Measurements from ENCODE around the gene TRIM29. TPM values are rescaled to one million over a fixed set of nuclear protein-coding genes. Genes with fewer than 3 reads are reported as not detected.

The TRIM29 gene
- total and polyA plus RNA-seq, 2 of the 13 experiments (the other 11 are each of a cell fraction or from before 2014, with no cell fraction given) = 0.86 TPM

DNA sequence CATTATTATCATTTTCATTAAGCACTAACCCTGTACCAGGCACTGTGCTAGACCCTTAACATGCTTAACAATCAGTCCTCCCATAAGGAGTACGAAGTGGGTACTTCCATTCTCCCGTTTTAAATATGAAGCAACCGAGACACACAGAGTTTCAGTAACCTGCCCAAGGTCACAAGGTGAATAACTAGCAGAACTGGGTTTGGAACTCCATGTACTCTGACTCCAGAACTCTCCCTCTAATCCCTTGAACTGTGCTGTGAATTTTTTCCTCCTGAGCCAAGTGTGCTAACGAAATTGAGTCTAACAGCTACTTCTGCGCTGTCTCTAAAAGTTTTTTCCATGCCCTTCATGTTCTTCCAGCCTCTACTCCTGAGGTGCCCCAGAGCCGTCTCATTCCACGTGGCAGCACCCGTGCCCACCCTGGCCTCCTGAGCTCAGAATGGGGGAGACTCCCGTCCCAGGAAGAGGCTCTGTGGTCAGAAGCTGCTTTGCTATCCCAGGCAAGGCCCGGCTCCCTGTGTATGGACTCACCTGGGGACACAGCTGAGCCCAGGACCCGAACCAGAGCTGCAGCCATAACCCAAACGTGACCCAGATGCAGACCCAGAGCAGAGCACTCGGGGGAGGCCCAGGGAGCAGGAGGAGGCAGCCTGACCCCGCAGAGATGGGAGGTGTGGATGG is 8.6 kb upstream of the TRIM29 start:
- H3K79me2 ChIP-seq (ENCODE audit: insufficient read depth, low read length) = no peaks in the 10 kb centered on the region
- CTCF ChIA-PET (ENCODE audit: low intra/inter-chr PET ratio, low total read pairs) = no interaction called here
- DNase-seq (ENCODE audit: low spot score) = no peak
- FAIRE-seq = no peak
- peaks cover 4 to 45% of the 10 kb centered on the region in 2 experiments; a peak in 4 of 5 replicates for H3K27me3 ChIP-seq (ENCODE audit: control insufficient read depth in 1 of 2, insufficient read depth in 2 of 2, low read length in 2 of 2)
- no peak for ATAC-seq
- no TSS peak for BruUV-seq (replicated peaks)
- in situ Hi-C loops (cut with HindIII; ENCODE audit: extremely low pct_ligation_motif_present, low pct_unique_long_range_greater_than_20kb) = no loop called here
- no peak for TF ChIP-seq ZFY (CRISPR knock-in tag; IDR thresholded peaks at IDR 0.05)
- no peak for TF ChIP-seq ZNF260 (CRISPR knock-in tag; IDR thresholded peaks at IDR 0.05; ENCODE audit: borderline replicate concordance, low read depth)
- 10% methylated on average over 14 of the region's 14 CpGs for WGBS (ENCODE audit: low lambda C conversion rate)
- no peaks in the 10 kb centered on the region for H3K36me3 ChIP-seq (replicated peaks in 1 of 2; ENCODE audit: control insufficient read depth in 1 of 2, insufficient read depth in 2 of 2, low read length in 2 of 2)
- no peaks in the 10 kb centered on the region for H4K20me1 ChIP-seq (ENCODE audit: insufficient read depth, low read length)
- no peak overlapping the region for H2AFZ ChIP-seq (ENCODE audit: low read length)
- intact Hi-C loops (cut with micrococcal nuclease; ENCODE audit: unreplicated experiment) = no loop called here
- no peaks in the 10 kb centered on the region for H3K4me1 ChIP-seq (ENCODE audit: insufficient read depth, low read length)
- H3K27ac ChIP-seq (ENCODE audit: extremely low read length, insufficient read depth, low read length) = no peak overlapping the region
- POLR2A ChIA-PET = no interaction called here
- H3K9me3 ChIP-seq (ENCODE audit: low read length) = no peaks in the 10 kb centered on the region
- H3K9ac ChIP-seq (ENCODE audit: insufficient read depth, low read depth, low read length) = no peak overlapping the region
- no peak overlapping the region for H3K4me3 ChIP-seq (replicated peaks in 1 of 3; ENCODE audit: insufficient read depth in 1 of 3, low read depth in 2 of 3, low read length in 3 of 3)
- H3K4me2 ChIP-seq (ENCODE audit: low read depth, low read length) = no peak overlapping the region

DNA sequence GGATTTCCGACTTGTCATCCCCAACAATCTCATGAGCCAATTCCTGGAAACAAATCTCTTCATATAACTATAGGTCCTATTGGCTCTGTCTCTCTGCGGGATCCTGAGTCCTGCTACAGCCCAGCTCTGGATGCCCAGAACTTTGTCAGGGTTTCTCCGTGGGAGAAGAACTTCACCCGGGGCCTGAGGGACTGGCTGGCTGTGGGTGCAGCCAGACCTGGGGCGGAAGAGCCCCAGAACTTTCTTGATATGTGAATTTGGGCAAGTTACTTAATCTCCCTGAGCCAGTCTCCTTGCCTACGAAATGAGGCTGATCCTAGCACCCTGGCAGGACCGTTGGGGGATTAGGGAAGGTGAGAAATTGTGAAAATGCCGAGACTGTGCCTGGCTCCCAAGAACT is 6.6 kb upstream of the TRIM29 start:
- ChIA-PET POLR2A (no interaction called here), CTCF (ENCODE audit: low intra/inter-chr PET ratio, low total read pairs) (no interaction called here)
- FAIRE-seq = no peak
- DNase-seq (ENCODE audit: low spot score) = no peak
- no TSS peak for BruUV-seq (replicated peaks)
- Histone ChIP-seq H3K4me3 (replicated peaks in 1 of 3; ENCODE audit: insufficient read depth in 1 of 3, low read depth in 2 of 3, low read length in 3 of 3) (no peak overlapping the region), H3K4me2 (ENCODE audit: low read depth, low read length) (no peak overlapping the region), H4K20me1 (ENCODE audit: insufficient read depth, low read length) (no peaks in the 10 kb centered on the region), H3K79me2 (ENCODE audit: insufficient read depth, low read length) (no peaks in the 10 kb centered on the region), H2AFZ (ENCODE audit: low read length) (no peak overlapping the region), H3K9ac (ENCODE audit: insufficient read depth, low read depth, low read length) (no peak overlapping the region), H3K4me1 (ENCODE audit: insufficient read depth, low read length) (no peaks in the 10 kb centered on the region), H3K9me3 (ENCODE audit: low read length) (no peaks in the 10 kb centered on the region), H3K36me3 (replicated peaks in 1 of 2; ENCODE audit: control insufficient read depth in 1 of 2, insufficient read depth in 2 of 2, low read length in 2 of 2) (no peaks in the 10 kb centered on the region), H3K27ac (ENCODE audit: extremely low read length, insufficient read depth, low read length) (no peak overlapping the region), H3K27me3 (ENCODE audit: control insufficient read depth in 1 of 2, insufficient read depth in 2 of 2, low read length in 2 of 2) (peaks cover 7 to 47% of the 10 kb centered on the region in 2 experiments; a peak in 4 of 5 replicates)
- in situ Hi-C loops (cut with HindIII; ENCODE audit: extremely low pct_ligation_motif_present, low pct_unique_long_range_greater_than_20kb) (no loop called here), intact Hi-C loops (cut with micrococcal nuclease; ENCODE audit: unreplicated experiment) (no loop called here)
- WGBS (ENCODE audit: low lambda C conversion rate) = 0% methylated on average over 7 of the region's 8 CpGs
- ATAC-seq = no peak
- TF ChIP-seq, protein P1, sequence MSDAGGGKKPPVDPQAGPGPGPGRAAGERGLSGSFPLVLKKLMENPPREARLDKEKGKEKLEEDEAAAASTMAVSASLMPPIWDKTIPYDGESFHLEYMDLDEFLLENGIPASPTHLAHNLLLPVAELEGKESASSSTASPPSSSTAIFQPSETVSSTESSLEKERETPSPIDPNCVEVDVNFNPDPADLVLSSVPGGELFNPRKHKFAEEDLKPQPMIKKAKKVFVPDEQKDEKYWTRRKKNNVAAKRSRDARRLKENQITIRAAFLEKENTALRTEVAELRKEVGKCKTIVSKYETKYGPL (CRISPR knock-in tag; IDR thresholded peaks at IDR 0.05) = no peak
- TF ChIP-seq BRCA1 (CRISPR knock-in tag; IDR thresholded peaks at IDR 0.05) (no peak), PHF8 (CRISPR knock-in tag; IDR thresholded peaks at IDR 0.05) (no peak), PCBP2 (optimal IDR thresholded peaks at IDR 0.05; ENCODE audit: low read depth, low read length, poor library complexity, severe bottlenecking) (no peak), ZNF207 (IDR thresholded peaks at IDR 0.05; ENCODE audit: borderline replicate concordance) (no peak), SP1 (IDR thresholded peaks at IDR 0.05) (no peak), SP1 (CRISPR knock-in tag; IDR thresholded peaks at IDR 0.05) (no peak), ZFX (CRISPR knock-in tag; IDR thresholded peaks at IDR 0.05; ENCODE audit: low read depth) (no peak), HMG20B (CRISPR knock-in tag; conservative IDR thresholded peaks at IDR 0.05) (no peak), GATAD2A (CRISPR knock-in tag; IDR thresholded peaks at IDR 0.05) (no peak)
- TF ChIP-seq, protein P2, sequence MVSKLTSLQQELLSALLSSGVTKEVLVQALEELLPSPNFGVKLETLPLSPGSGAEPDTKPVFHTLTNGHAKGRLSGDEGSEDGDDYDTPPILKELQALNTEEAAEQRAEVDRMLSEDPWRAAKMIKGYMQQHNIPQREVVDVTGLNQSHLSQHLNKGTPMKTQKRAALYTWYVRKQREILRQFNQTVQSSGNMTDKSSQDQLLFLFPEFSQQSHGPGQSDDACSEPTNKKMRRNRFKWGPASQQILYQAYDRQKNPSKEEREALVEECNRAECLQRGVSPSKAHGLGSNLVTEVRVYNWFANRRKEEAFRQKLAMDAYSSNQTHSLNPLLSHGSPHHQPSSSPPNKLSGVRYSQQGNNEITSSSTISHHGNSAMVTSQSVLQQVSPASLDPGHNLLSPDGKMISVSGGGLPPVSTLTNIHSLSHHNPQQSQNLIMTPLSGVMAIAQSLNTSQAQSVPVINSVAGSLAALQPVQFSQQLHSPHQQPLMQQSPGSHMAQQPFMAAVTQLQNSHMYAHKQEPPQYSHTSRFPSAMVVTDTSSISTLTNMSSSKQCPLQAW (CRISPR knock-in tag; IDR thresholded peaks at IDR 0.05) = no peak
- TF ChIP-seq, protein P3, sequence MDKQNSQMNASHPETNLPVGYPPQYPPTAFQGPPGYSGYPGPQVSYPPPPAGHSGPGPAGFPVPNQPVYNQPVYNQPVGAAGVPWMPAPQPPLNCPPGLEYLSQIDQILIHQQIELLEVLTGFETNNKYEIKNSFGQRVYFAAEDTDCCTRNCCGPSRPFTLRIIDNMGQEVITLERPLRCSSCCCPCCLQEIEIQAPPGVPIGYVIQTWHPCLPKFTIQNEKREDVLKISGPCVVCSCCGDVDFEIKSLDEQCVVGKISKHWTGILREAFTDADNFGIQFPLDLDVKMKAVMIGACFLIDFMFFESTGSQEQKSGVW (CRISPR knock-in tag; IDR thresholded peaks at IDR 0.05; ENCODE audit: borderline replicate concordance) = no peak
- TF ChIP-seq, protein P4, sequence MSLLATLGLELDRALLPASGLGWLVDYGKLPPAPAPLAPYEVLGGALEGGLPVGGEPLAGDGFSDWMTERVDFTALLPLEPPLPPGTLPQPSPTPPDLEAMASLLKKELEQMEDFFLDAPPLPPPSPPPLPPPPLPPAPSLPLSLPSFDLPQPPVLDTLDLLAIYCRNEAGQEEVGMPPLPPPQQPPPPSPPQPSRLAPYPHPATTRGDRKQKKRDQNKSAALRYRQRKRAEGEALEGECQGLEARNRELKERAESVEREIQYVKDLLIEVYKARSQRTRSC (CRISPR knock-in tag; IDR thresholded peaks at IDR 0.05; ENCODE audit: low read depth) = no peak

Measured in HepG2 (cell line).